PFSK-1 (cell line): ENCODE data around the gene FAM151A.

Experiments
- POLR2AphosphoS5 ChIP-seq: IDR thresholded peaks from 2 replicates; pipeline ENCODE4 v1.6.1; 2012; ENCODE audit warnings: low read depth, mild to moderate bottlenecking, control low read depth, low read length, moderate library complexity
- SIN3A ChIP-seq: IDR thresholded peaks from 2 replicates; pipeline ENCODE4 v1.6.1; 2012; ENCODE audit warnings: mild to moderate bottlenecking, low read length, moderate library complexity, borderline replicate concordance; ENCODE audit not compliant: insufficient read depth
- TAF1 ChIP-seq: IDR thresholded peaks from 2 replicates; pipeline ENCODE4 v1.6.1; 2012; ENCODE audit warnings: low read length, control low read depth, borderline replicate concordance; ENCODE audit not compliant: insufficient read depth

DNA sequence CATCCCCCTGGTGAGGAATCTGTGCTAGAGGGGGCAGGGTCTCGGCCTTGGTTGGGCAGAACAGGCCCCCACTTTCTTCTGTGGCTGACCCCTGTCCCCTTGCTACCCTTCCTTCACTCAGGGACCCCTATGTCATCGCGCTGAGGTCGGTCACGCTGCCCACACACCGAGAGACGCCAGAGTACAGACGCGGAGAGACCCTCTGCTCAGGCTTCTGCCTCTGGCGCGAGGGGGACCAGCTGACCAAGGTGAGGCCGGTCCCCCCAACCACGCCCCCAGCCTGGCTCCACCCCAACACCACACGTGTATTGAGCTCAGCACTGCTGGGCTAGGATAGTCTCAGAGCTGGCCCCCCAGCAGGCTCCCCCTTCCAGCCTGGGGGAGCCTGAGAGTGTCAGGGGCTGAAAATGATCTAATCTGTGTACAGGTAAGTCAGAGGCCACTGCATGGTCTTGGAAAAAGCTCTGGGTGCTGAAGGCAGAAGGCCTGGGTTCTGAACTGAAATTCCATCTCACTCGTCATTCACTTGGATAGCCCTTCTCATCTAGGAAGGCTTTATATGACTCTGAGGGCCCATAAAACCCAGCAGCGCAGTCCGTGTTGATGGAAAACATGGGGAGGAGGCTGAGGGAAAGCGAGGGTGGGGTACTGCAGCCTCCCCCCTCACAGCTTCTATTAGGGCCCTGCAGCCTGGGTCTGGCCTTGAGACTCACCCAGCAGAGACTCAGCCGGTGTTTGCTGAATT, 15.3 kb downstream of the FAM151A start:
- no peak for TF ChIP-seq TAF1
- no peak for TF ChIP-seq POLR2AphosphoS5
- TF ChIP-seq SIN3A, result no peak
